NCI-H2171 (cell line): ENCODE data around the gene CEP70.

ENCODE experiments used
- DNase-seq: peaks from one replicate; lab custom pipeline; 2025; lab: John Stamatoyannopoulos, UW

CEP70 gene

GRCh38 chr3:138452436-138452835 is 141.6 kb downstream of the CEP70 start:
- no peak for DNase-seq

- DNase-seq = no peak
Measured at GRCh38 chr3:138451595-138452162, 142.4 kb downstream of the CEP70 start.

GRCh38 chr3:138450704-138451424 is 143.2 kb downstream of the CEP70 start:
- no peak for DNase-seq

GRCh38 chr3:138450181-138450580 is 143.9 kb downstream of the CEP70 start:
- DNase-seq = no peak

GRCh38 chr3:138449490-138449889 is 144.6 kb downstream of the CEP70 start:
- no peak for DNase-seq

GRCh38 chr3:138448631-138449030 is 145.4 kb downstream of the CEP70 start:
- DNase-seq = no peak

GRCh38 chr3:138445654-138446053 is 148.4 kb downstream of the CEP70 start:
- DNase-seq = no peak

GRCh38 chr3:138445236-138445635 is 148.8 kb downstream of the CEP70 start:
- DNase-seq = no peak
